ENCODE measurements around the gene CDH19.

- TF ChIP-seq CTCF (conservative IDR thresholded peaks at IDR 0.05; ENCODE audit: low read depth, low read length) (no peak), POLR2A (IDR thresholded peaks at IDR 0.05; ENCODE audit: low read depth, low read length) (no peak), RAD21 (IDR thresholded peaks at IDR 0.05; ENCODE audit: low read length) (no peak), CEBPB (IDR thresholded peaks at IDR 0.05; ENCODE audit: low read depth, low read length) (no peak), MXI1 (IDR thresholded peaks at IDR 0.05; ENCODE audit: borderline replicate concordance, low read depth, low read length) (no peak), MAFK (IDR thresholded peaks at IDR 0.05; ENCODE audit: low read depth, low read length) (no peak), RFX5 (IDR thresholded peaks at IDR 0.05; ENCODE audit: low read depth, low read length) (no peak), MAZ (IDR thresholded peaks at IDR 0.05; ENCODE audit: borderline replicate concordance, low read depth, low read length) (no peak), CHD1 (IDR thresholded peaks at IDR 0.05; ENCODE audit: low read depth, low read length) (no peak), BHLHE40 (IDR thresholded peaks at IDR 0.05; ENCODE audit: low read depth, low read length) (no peak), RCOR1 (IDR thresholded peaks at IDR 0.05; ENCODE audit: insufficient replicate concordance, low read length) (no peak), USF2 (IDR thresholded peaks at IDR 0.05; ENCODE audit: low read depth, low read length) (no peak), FOS (IDR thresholded peaks at IDR 0.05; ENCODE audit: low read depth, low read length) (no peak), SMC3 (IDR thresholded peaks at IDR 0.05; ENCODE audit: low read depth, low read length) (no peak)
Measured at GRCh38 chr18:66566616-66567015, 37.3 kb downstream of the CDH19 start.

Measured in IMR-90 (cell line).